ENCODE results near the gene ETFDH. TPM values are rescaled to one million over a fixed set of nuclear protein-coding genes. Genes with fewer than 3 reads are reported as not detected.

The ETFDH gene
- total RNA-seq, 4 donors from 2014 or later, result 26.4 to 68.9 (median 48.7) TPM

DNA sequence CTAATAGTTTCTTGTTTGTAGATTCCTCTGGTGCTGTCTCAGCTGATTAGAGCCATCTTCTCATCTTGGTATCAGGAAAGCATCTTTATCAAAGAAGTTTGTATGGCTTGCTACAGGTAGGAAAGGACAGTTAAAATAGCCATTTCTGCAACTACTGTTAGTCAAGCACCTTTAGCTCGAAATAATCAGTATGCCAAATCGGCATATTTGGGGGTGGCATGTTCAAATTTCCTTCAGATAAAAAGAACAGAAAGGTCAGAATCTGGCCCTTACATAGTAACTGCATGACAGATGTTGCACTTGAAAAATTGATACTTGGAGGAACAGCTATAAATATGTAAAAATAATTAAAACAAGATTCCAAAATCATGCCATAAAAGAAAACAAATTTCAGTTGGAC, 5.2 kb upstream of the ETFDH start:
- TF ChIP-seq, protein P1, sequence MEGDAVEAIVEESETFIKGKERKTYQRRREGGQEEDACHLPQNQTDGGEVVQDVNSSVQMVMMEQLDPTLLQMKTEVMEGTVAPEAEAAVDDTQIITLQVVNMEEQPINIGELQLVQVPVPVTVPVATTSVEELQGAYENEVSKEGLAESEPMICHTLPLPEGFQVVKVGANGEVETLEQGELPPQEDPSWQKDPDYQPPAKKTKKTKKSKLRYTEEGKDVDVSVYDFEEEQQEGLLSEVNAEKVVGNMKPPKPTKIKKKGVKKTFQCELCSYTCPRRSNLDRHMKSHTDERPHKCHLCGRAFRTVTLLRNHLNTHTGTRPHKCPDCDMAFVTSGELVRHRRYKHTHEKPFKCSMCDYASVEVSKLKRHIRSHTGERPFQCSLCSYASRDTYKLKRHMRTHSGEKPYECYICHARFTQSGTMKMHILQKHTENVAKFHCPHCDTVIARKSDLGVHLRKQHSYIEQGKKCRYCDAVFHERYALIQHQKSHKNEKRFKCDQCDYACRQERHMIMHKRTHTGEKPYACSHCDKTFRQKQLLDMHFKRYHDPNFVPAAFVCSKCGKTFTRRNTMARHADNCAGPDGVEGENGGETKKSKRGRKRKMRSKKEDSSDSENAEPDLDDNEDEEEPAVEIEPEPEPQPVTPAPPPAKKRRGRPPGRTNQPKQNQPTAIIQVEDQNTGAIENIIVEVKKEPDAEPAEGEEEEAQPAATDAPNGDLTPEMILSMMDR (IDR thresholded peaks at IDR 0.05), result no peak
- ATAC-seq (ENCODE audit: low FRiP score) (no peak), DNase-seq (ENCODE audit: low spot score) (no peak)

DNA sequence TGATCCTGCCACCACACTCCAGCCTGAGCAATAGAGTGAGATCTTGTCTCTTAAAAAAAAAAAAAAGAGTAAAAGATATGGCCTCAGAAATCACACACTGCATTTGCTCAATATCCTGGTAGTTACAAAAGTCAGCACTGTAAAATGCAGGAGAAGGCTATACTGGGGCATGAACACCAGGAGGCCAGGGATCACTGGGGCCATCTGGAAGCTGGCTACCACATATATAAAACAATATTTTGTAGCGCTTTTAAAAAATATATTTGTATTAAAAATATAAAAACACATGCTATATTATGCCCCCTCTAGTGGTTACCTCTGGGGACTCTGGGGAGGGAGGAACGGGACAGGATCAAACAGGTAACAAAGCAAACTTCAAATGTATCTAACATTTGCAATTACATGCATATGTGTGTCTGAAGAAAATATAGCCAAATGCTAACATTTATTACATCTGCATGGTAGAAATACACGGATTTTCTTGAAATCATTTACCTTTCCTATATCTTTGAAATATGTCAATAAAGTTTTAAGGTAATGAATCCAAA, 4.4 kb upstream of the ETFDH start:
- DNase-seq (ENCODE audit: low spot score) (no peak), ATAC-seq (ENCODE audit: low FRiP score) (no peak)
- TF ChIP-seq, protein P1 (IDR thresholded peaks at IDR 0.05), result no peak

- no peak for ATAC-seq (ENCODE audit: low FRiP score)
- TF ChIP-seq, protein P1 (IDR thresholded peaks at IDR 0.05), result no peak
- no peak for DNase-seq (ENCODE audit: low spot score)
Observed at GRCh38 chr4:158669310-158669709, 2.8 kb upstream of the ETFDH start.

- peak; percentile 13 for ATAC-seq (ENCODE audit: low FRiP score)
Observed at GRCh38 chr4:158670975-158671664, 976 bp upstream of the ETFDH start.

DNA sequence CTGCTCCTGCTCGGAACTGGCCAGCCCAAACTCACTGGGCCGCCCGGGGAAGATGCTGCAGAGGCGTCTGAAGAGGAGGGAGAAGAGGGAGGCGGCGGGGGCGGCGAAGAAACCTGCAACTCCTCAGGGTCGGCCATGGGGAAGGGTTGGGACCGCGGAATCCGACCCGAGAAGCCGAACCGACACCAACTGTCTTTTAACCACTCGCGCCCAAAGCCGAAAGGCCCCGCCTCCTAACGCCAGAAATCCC, 506 bp upstream of the ETFDH start, which contains the start of gene C4orf46:
Gene C4orf46, minus strand, starts transcription at position 223 of the 250 bp plus-strand sequence. Its CDS starts 86 bp downstream, at position 137.
- TF ChIP-seq, protein P1 (IDR thresholded peaks at IDR 0.05), result no peak
- peak; percentile 80 for DNase-seq (ENCODE audit: low spot score)
- ATAC-seq (ENCODE audit: low FRiP score), result no peak

More at GRCh38 chr4:158670975-158671664, 976 bp upstream of the ETFDH start:
- peak; percentile 29 for DNase-seq (ENCODE audit: low spot score)
- TF ChIP-seq, protein P1 (IDR thresholded peaks at IDR 0.05), result no peak

DNA sequence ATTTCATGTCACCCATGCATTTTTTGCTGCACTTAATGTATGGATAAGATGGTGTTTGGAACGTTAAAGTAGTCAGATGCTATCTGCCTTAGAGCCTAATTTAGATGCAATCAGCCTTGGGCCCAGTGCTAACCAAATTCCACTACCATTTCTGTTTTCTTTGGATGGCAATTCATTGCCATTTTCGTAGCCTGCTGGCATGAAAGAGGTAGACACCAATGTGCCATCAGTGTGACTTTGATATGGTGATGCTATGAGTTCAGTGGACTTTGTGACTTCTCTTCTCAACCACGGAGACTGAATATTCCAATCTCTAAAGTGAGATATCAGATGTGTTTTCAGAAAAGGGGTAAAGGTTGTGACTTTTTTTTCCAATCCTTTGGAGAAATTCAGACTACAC, 1.5 kb downstream of the ETFDH start:
- ATAC-seq (ENCODE audit: low FRiP score) (no peak), DNase-seq (ENCODE audit: low spot score) (no peak)
- TF ChIP-seq, protein P1 (IDR thresholded peaks at IDR 0.05), result no peak

GRCh38 chr4:158676076-158676475, 4.0 kb downstream of the ETFDH start:
- no peak for ATAC-seq (ENCODE audit: low FRiP score)

More at GRCh38 chr4:158676076-158676475, 4.0 kb downstream of the ETFDH start:
- TF ChIP-seq, protein P1 (IDR thresholded peaks at IDR 0.05), result no peak
- DNase-seq (ENCODE audit: low spot score), result no peak

All from omental fat pad (tissue), 4 donors.